Activated naive CD4-positive, alpha-beta T cell treated with anti-CD3 and anti-CD28 coated beads, Interleukin-2, amount 50 U/mL, for 24 hours (primary cell): ENCODE measurements around the gene ZNF765.
A peak's percentile ranks its signal among the peaks of the same experiment; 100 is the strongest.
"Not testable (repeated sequence)": the region's sequence is repeated elsewhere in the genome, so short reads cannot be mapped to it uniquely, and the experiment has no call there.

Experiments used
- H3K27ac Mint-ChIP-seq: one replicate; pipeline ENCODE4 v1.8.0; 2021; ENCODE audit warnings: mild to moderate bottlenecking, mixed read lengths
- H3K27me3 Mint-ChIP-seq: one replicate; pipeline ENCODE4 v1.8.0; 2021; ENCODE audit warnings: mixed read lengths
- H3K36me3 Mint-ChIP-seq: one replicate; pipeline ENCODE4 v1.8.0; 2021; ENCODE audit warnings: mixed read lengths
- H3K4me1 Mint-ChIP-seq: one replicate; pipeline ENCODE4 v1.8.0; 2021; ENCODE audit warnings: mixed read lengths
- H3K4me3 Mint-ChIP-seq: one replicate; pipeline ENCODE4 v1.8.0; 2021; ENCODE audit warnings: mild to moderate bottlenecking, mixed read lengths
- H3K9me3 Mint-ChIP-seq: one replicate; pipeline ENCODE4 v1.8.0; 2021; ENCODE audit warnings: mixed read lengths

ZNF765 gene

GRCh38 chr19:53395840-53396524, 1.0 kb downstream of the ZNF765 start:
- not testable (repeated sequence) for H3K9me3 Mint-ChIP-seq, H3K27me3 Mint-ChIP-seq
- H3K4me1 Mint-ChIP-seq, result peaks cover 41% of the 10 kb centered on the region
- peak overlapping the region; percentile 94 for H3K27ac Mint-ChIP-seq
- peak overlapping the region; percentile 95 for H3K4me3 Mint-ChIP-seq
- peaks cover 19% of the 10 kb centered on the region for H3K36me3 Mint-ChIP-seq

GRCh38 chr19:53396525-53396868, 1.5 kb downstream of the ZNF765 start:
- peaks cover 41% of the 10 kb centered on the region for H3K4me1 Mint-ChIP-seq

GRCh38 chr19:53397918-53398317, 3.0 kb downstream of the ZNF765 start:
- H3K4me1 Mint-ChIP-seq, result peaks cover 41% of the 10 kb centered on the region
- peak overlapping the region; percentile 3 for H3K27ac Mint-ChIP-seq

More at GRCh38 chr19:53396525-53396868, 1.5 kb downstream of the ZNF765 start:
- H3K27me3 Mint-ChIP-seq, result no peaks in the 10 kb centered on the region
- H3K9me3 Mint-ChIP-seq, result peaks cover 5% of the 10 kb centered on the region
- H3K36me3 Mint-ChIP-seq, result peaks cover 22% of the 10 kb centered on the region
- H3K4me3 Mint-ChIP-seq, result peak overlapping the region; percentile 95
- no peak overlapping the region for H3K27ac Mint-ChIP-seq

GRCh38 chr19:53409505-53410204, 14.7 kb downstream of the ZNF765 start:
- H3K36me3 Mint-ChIP-seq, result peaks cover 67% of the 10 kb centered on the region
- no peaks in the 10 kb centered on the region for H3K27me3 Mint-ChIP-seq
- H3K27ac Mint-ChIP-seq, result no peak overlapping the region
- H3K9me3 Mint-ChIP-seq, result peaks cover 30% of the 10 kb centered on the region
- H3K4me3 Mint-ChIP-seq, result no peak overlapping the region
- H3K4me1 Mint-ChIP-seq, result no peaks in the 10 kb centered on the region

More at GRCh38 chr19:53397918-53398317, 3.0 kb downstream of the ZNF765 start:
- peaks cover 34% of the 10 kb centered on the region for H3K36me3 Mint-ChIP-seq
- not testable (repeated sequence) for H3K4me3 Mint-ChIP-seq, H3K27me3 Mint-ChIP-seq, H3K9me3 Mint-ChIP-seq

- H3K4me1 Mint-ChIP-seq, H3K27ac Mint-ChIP-seq, H3K27me3 Mint-ChIP-seq, H3K36me3 Mint-ChIP-seq, H3K4me3 Mint-ChIP-seq, H3K9me3 Mint-ChIP-seq: not testable (repeated sequence)
Observed at GRCh38 chr19:53420520-53421315, 25.8 kb downstream of the ZNF765 start.

GRCh38 chr19:53422551-53422950, 27.6 kb downstream of the ZNF765 start:
- Mint-ChIP-seq H3K4me3 (no peak overlapping the region), H3K27me3 (no peaks in the 10 kb centered on the region), H3K4me1 (peaks cover 4% of the 10 kb centered on the region), H3K9me3 (no peaks in the 10 kb centered on the region), H3K27ac (no peak overlapping the region), H3K36me3 (peaks cover 3% of the 10 kb centered on the region)

GRCh38 chr19:53423074-53423473, 28.1 kb downstream of the ZNF765 start:
- not testable (repeated sequence) for H3K4me1 Mint-ChIP-seq, H3K9me3 Mint-ChIP-seq, H3K27ac Mint-ChIP-seq, H3K4me3 Mint-ChIP-seq, H3K27me3 Mint-ChIP-seq, H3K36me3 Mint-ChIP-seq

GRCh38 chr19:53423680-53424079, 28.7 kb downstream of the ZNF765 start:
- H3K36me3 Mint-ChIP-seq, H3K9me3 Mint-ChIP-seq, H3K4me3 Mint-ChIP-seq, H3K27ac Mint-ChIP-seq, H3K27me3 Mint-ChIP-seq, H3K4me1 Mint-ChIP-seq: not testable (repeated sequence)

- no peak overlapping the region for H3K27ac Mint-ChIP-seq
Observed at GRCh38 chr19:53424968-53425597, 30.1 kb downstream of the ZNF765 start.

GRCh38 chr19:53431399-53432087, 36.6 kb downstream of the ZNF765 start, which contains the start of gene ZNF761:
Gene ZNF761 (plus strand): TSS chr19:53431984. CDS start chr19:53447269, 15,285 bp downstream.
- Mint-ChIP-seq H3K9me3 (no peaks in the 10 kb centered on the region), H3K27ac (peak within 1 kb of the TSS; percentile 95), H3K4me3 (peak within 1 kb of the TSS; percentile 91), H3K36me3 (peaks cover 24% of the 10 kb centered on the region), H3K4me1 (peaks cover 46% of the 10 kb centered on the region), H3K27me3 (no peaks in the 10 kb centered on the region)

More at GRCh38 chr19:53424968-53425597, 30.1 kb downstream of the ZNF765 start:
- peaks cover 13% of the 10 kb centered on the region for H3K4me1 Mint-ChIP-seq
- H3K9me3 Mint-ChIP-seq, result no peaks in the 10 kb centered on the region
- H3K27me3 Mint-ChIP-seq, result no peaks in the 10 kb centered on the region
- H3K36me3 Mint-ChIP-seq, result no peaks in the 10 kb centered on the region
- H3K4me3 Mint-ChIP-seq, result no peak overlapping the region

GRCh38 chr19:53432088-53432661, 37.2 kb downstream of the ZNF765 start:
- Mint-ChIP-seq H3K27ac (peak overlapping the region; percentile 95), H3K4me3 (peak overlapping the region; percentile 91), H3K9me3 (no peaks in the 10 kb centered on the region), H3K4me1 (peaks cover 46% of the 10 kb centered on the region), H3K36me3 (peaks cover 28% of the 10 kb centered on the region), H3K27me3 (no peaks in the 10 kb centered on the region)

- H3K9me3 Mint-ChIP-seq, H3K4me1 Mint-ChIP-seq, H3K4me3 Mint-ChIP-seq, H3K27ac Mint-ChIP-seq, H3K27me3 Mint-ChIP-seq: not testable (repeated sequence)
- H3K36me3 Mint-ChIP-seq, result peaks cover 63% of the 10 kb centered on the region
Observed at GRCh38 chr19:53443809-53444208, 48.9 kb downstream of the ZNF765 start.

GRCh38 chr19:53447196-53447595, 52.2 kb downstream of the ZNF765 start:
- H3K27me3 Mint-ChIP-seq, H3K27ac Mint-ChIP-seq, H3K9me3 Mint-ChIP-seq, H3K4me1 Mint-ChIP-seq, H3K4me3 Mint-ChIP-seq: not testable (repeated sequence)
- H3K36me3 Mint-ChIP-seq, result peaks cover 69% of the 10 kb centered on the region

- peaks cover 37% of the 10 kb centered on the region for H3K9me3 Mint-ChIP-seq
- H3K4me1 Mint-ChIP-seq, result no peaks in the 10 kb centered on the region
- H3K4me3 Mint-ChIP-seq, result no peak overlapping the region
- H3K27ac Mint-ChIP-seq, result no peak overlapping the region
- H3K36me3 Mint-ChIP-seq, result peaks cover 67% of the 10 kb centered on the region
- H3K27me3 Mint-ChIP-seq, result no peaks in the 10 kb centered on the region
Observed at GRCh38 chr19:53455828-53456227, 60.9 kb downstream of the ZNF765 start.
